ENCODE results near the gene RNPEPL1.

- TF ChIP-seq CTCF (IDR thresholded peaks at IDR 0.05) (no peak), POLR2A (IDR thresholded peaks at IDR 0.05) (no peak)
These were observed 60.2 kb downstream of the RNPEPL1 start for GRCh38 chr2:240628507-240628807.

All from Peyer's patch (tissue), 4 donors.